ENCODE data around the gene LY6G5C. TPM values are rescaled to one million over a fixed set of nuclear protein-coding genes. Genes with fewer than 3 reads are reported as not detected.

LY6G5C gene
- total and polyA plus RNA-seq, 9 of the 15 experiments (the other 6 are each of a cell fraction or from before 2014, with no cell fraction given), result 0.10 to 0.67 (median 0.46) TPM; not detected in 4

DNA sequence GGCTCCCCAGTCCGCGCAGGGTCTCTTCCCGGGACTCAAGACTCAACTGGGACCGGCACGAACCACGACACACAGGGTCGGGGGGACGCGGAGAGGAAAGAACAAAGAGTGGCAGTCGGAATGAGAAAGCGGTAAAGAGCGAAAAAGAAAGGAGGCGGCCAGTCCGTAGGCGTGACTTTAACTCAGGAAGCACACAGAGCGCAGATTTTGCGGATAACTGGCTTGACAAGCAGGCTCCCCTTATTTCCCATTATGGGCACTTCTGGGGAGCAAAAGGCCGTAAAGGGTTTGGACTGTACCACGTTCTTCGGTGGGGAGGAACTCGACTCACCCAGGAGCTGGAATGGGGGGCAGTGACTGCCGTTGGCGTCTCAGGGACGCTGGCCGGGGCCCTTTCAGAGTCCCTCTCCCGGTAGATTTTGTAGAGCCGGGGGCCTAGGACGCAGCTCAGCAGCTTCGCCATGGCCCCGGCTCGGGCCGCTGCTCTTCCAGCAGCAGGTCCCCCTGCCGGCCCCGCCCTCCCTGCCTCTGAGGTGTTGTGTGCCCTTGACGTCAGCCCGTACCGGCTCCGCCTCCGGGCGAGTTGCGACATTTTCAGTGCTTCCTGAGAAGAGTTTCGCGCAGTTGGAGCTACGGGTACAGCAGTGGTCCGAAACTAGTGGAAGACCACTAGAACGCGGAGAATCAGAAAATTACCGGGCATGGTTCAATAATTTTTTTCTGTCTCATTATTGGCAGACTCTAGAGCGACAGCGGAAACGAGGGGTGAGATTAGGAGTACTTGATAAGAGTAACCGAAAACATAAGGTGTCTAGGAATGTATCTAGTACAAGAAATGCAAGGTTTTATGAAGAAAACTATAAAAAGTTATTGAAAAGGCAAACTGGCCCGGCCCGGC, 22.2 kb upstream of the LY6G5C start, which contains the start of gene ABHD16A (continued):
- TF ChIP-seq GATAD2A (IDR thresholded peaks at IDR 0.05), result no peak
- peak; percentile 7 for TF ChIP-seq ARHGAP35 (IDR thresholded peaks at IDR 0.05; ENCODE audit: partially characterized antibody)
- TF ChIP-seq POLR2AphosphoS5 (IDR thresholded peaks at IDR 0.05; ENCODE audit: control insufficient read depth, insufficient read depth, low read depth, low read length), result peak; percentile 91
- no peak for TF ChIP-seq RBM15 (IDR thresholded peaks at IDR 0.05; ENCODE audit: insufficient read depth, low read length)
- TF ChIP-seq FOXK1 (CRISPR knock-in tag; IDR thresholded peaks at IDR 0.05; ENCODE audit: borderline replicate concordance), result 0 out of 2 replicates have a peak, but pooled peaks have one; percentile 64
- TF ChIP-seq ZNF24 (IDR thresholded peaks at IDR 0.05), result peak; percentile 23; the same call in 1 of the 2 replicates
- peak; percentile 65 for TF ChIP-seq RBBP5 (IDR thresholded peaks at IDR 0.05; ENCODE audit: borderline replicate concordance, insufficient read depth, low read length, poor library complexity, severe bottlenecking)
- peak; percentile 89; the same call in 1 of the 2 replicates for TF ChIP-seq SRSF3 (IDR thresholded peaks at IDR 0.05; ENCODE audit: insufficient read depth, low read length)
- TF ChIP-seq, protein P1, sequence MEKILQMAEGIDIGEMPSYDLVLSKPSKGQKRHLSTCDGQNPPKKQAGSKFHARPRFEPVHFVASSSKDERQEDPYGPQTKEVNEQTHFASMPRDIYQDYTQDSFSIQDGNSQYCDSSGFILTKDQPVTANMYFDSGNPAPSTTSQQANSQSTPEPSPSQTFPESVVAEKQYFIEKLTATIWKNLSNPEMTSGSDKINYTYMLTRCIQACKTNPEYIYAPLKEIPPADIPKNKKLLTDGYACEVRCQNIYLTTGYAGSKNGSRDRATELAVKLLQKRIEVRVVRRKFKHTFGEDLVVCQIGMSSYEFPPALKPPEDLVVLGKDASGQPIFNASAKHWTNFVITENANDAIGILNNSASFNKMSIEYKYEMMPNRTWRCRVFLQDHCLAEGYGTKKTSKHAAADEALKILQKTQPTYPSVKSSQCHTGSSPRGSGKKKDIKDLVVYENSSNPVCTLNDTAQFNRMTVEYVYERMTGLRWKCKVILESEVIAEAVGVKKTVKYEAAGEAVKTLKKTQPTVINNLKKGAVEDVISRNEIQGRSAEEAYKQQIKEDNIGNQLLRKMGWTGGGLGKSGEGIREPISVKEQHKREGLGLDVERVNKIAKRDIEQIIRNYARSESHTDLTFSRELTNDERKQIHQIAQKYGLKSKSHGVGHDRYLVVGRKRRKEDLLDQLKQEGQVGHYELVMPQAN (IDR thresholded peaks at IDR 0.05; ENCODE audit: borderline replicate concordance), result peak; percentile 87
- TF ChIP-seq, protein P2, sequence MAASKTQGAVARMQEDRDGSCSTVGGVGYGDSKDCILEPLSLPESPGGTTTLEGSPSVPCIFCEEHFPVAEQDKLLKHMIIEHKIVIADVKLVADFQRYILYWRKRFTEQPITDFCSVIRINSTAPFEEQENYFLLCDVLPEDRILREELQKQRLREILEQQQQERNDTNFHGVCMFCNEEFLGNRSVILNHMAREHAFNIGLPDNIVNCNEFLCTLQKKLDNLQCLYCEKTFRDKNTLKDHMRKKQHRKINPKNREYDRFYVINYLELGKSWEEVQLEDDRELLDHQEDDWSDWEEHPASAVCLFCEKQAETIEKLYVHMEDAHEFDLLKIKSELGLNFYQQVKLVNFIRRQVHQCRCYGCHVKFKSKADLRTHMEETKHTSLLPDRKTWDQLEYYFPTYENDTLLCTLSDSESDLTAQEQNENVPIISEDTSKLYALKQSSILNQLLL (CRISPR knock-in tag; IDR thresholded peaks at IDR 0.05; ENCODE audit: borderline replicate concordance), result no peak
- TF ChIP-seq RBM39 (optimal IDR thresholded peaks at IDR 0.05; ENCODE audit: low read depth, low read length), result peak; percentile 90
- no peak for TF ChIP-seq ZNF408 (CRISPR knock-in tag; IDR thresholded peaks at IDR 0.05; ENCODE audit: low read depth)
- TF ChIP-seq, protein P3, sequence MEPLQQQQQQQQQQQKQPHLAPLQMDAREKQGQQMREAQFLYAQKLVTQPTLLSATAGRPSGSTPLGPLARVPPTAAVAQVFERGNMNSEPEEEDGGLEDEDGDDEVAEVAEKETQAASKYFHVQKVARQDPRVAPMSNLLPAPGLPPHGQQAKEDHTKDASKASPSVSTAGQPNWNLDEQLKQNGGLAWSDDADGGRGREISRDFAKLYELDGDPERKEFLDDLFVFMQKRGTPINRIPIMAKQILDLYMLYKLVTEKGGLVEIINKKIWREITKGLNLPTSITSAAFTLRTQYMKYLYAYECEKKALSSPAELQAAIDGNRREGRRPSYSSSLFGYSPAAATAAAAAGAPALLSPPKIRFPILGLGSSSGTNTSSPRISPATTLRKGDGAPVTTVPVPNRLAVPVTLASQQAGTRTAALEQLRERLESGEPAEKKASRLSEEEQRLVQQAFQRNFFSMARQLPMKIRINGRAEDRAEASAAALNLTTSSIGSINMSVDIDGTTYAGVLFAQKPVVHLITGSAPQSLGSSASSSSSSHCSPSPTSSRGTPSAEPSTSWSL (CRISPR knock-in tag; IDR thresholded peaks at IDR 0.05; ENCODE audit: borderline replicate concordance), result no peak
- TF ChIP-seq KDM4B (IDR thresholded peaks at IDR 0.05; ENCODE audit: borderline replicate concordance in 2 of 2, low read depth in 1 of 2), result peak in 1 of 2 experiments; percentile 85; a peak in 1 of 4 replicates
- TF ChIP-seq ASH1L (IDR thresholded peaks at IDR 0.05; ENCODE audit: borderline replicate concordance, low read depth, partially characterized antibody), result peak; percentile 82
- TF ChIP-seq, protein P4, sequence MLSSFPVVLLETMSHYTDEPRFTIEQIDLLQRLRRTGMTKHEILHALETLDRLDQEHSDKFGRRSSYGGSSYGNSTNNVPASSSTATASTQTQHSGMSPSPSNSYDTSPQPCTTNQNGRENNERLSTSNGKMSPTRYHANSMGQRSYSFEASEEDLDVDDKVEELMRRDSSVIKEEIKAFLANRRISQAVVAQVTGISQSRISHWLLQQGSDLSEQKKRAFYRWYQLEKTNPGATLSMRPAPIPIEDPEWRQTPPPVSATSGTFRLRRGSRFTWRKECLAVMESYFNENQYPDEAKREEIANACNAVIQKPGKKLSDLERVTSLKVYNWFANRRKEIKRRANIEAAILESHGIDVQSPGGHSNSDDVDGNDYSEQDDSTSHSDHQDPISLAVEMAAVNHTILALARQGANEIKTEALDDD (IDR thresholded peaks at IDR 0.05), result 0 out of 2 replicates have a peak, but pooled peaks have one; percentile 41
- TF ChIP-seq PPARD (CRISPR knock-in tag; IDR thresholded peaks at IDR 0.05), result no peak
- TF ChIP-seq, protein P5, sequence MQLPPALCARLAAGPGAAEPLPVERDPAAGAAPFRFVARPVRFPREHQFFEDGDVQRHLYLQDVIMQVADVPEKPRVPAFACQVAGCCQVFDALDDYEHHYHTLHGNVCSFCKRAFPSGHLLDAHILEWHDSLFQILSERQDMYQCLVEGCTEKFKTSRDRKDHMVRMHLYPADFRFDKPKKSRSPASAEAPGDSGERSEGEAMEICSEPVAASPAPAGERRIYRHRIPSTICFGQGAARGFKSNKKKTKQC (CRISPR knock-in tag; IDR thresholded peaks at IDR 0.05), result peak; percentile 91; the same call in 1 of the 2 replicates
- peak; percentile 30; the same call in 1 of the 2 replicates for TF ChIP-seq ZNF232 (CRISPR knock-in tag; IDR thresholded peaks at IDR 0.05)
